GM23248 (cell line): ENCODE measurements around the gene KCNMA1.

Experiments used
- EZH2 ChIP-seq: fragments of 200-600 bp; sonication (generic); IDR thresholded peaks from 2 replicates; pipeline ENCODE4 v1.6.1; 2018; ENCODE audit warnings: antibody characterized with exemption, mild to moderate bottlenecking; ENCODE audit not compliant: insufficient read depth, poor library complexity, severe bottlenecking
- EZH2phosphoT487 ChIP-seq: fragments of 200-600 bp; sonication (generic); IDR thresholded peaks from 2 replicates; pipeline ENCODE4 v1.6.1; 2018; ENCODE audit warnings: antibody characterized with exemption, moderate library complexity, mild to moderate bottlenecking, low read depth; ENCODE audit not compliant: insufficient read depth

DNA sequence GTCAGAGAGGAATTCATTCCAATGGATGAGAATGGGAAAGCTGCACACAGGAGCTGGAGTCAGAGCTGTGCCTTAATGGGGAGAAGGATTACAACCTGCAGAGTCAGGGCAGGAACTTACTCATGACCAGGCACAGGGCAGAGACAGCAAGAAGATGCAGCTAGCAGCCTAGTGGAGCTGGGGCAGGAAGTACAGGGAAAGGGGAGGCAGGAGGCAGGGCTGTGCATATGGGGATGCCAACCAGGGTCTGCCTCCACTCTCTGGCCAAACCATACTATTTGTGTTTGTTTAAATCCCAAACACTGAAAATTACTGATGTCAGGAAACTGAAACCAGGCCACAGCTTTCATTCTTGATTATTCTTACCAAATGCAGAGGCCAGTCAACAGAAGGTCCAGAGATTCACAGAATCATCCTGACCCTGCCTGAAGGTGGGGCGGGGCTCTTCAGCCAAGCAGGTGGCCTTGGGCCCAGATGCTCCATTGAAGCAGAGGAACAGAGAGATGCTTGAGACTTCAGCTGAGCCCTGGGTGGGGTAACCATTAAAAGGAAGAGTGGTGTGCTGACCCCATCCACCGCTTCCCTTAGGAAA is 461.9 kb downstream of the KCNMA1 start:
- TF ChIP-seq EZH2phosphoT487, result no peak
- no peak for TF ChIP-seq EZH2
